ENCODE measurements around the gene CPT2. TPM values are rescaled to one million over a fixed set of nuclear protein-coding genes. Genes with fewer than 3 reads are reported as not detected.

CPT2 gene
- polyA plus RNA-seq, 2 of the 4 experiments (the other 2 are of a cell fraction), result 5.9 to 8.4 TPM

DNA sequence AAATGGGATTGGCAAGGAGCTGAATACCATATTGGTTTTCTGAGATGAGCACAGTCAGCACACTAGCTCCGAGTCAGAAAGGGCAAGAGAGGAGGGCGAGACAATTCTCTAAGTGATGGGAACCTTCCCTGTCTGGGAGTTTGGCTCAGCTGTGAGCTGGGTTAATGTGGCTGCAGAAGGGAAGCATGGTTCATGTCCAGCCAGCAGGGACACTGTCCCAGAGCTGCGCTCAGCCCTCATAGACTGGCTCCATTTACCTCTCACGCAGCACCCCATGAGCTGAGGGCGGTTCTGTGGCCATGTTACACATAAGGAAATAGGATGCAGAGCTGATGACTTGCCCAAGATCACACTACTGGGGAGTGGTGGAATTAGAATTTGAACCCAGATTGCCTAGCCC is 15.7 kb upstream of the CPT2 start:
- 87% methylated on average over 4 of the region's 5 CpGs for WGBS (ENCODE audit: missing lambda C conversion rate)

DNA sequence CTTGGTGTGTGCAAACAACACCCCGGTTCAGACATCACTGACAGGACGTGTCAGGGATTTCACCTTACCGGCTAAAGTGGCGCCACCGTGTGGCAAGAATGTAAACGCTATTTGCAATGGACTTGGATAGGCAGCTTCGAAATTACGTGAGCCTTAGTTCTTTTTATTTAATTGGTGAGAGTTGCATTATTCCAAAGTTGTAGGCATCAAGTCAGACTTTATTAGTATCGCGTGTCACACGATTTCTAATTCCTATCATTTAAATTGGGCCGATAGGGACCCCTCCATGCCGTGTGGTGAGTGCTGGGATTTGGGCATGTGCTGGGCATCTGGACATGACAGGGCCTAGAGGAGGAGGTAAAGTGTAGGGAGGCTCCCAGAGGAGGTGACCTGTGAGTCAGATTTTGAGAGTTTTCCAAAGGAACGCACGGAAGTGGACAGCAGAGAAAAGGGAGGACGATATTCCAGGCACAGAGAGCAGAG is 14.5 kb upstream of the CPT2 start:
- TF ChIP-seq, protein P1, sequence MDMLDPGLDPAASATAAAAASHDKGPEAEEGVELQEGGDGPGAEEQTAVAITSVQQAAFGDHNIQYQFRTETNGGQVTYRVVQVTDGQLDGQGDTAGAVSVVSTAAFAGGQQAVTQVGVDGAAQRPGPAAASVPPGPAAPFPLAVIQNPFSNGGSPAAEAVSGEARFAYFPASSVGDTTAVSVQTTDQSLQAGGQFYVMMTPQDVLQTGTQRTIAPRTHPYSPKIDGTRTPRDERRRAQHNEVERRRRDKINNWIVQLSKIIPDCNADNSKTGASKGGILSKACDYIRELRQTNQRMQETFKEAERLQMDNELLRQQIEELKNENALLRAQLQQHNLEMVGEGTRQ (IDR thresholded peaks at IDR 0.05), result no peak
- peak; percentile 65 to 66 for TF ChIP-seq RAD21 (conservative IDR thresholded peaks at IDR 0.05 in 1 of 2, IDR thresholded peaks at IDR 0.05 in 1 of 2)
- peak; percentile 75 for TF ChIP-seq SMC3 (IDR thresholded peaks at IDR 0.05)
- TF ChIP-seq, protein P2, sequence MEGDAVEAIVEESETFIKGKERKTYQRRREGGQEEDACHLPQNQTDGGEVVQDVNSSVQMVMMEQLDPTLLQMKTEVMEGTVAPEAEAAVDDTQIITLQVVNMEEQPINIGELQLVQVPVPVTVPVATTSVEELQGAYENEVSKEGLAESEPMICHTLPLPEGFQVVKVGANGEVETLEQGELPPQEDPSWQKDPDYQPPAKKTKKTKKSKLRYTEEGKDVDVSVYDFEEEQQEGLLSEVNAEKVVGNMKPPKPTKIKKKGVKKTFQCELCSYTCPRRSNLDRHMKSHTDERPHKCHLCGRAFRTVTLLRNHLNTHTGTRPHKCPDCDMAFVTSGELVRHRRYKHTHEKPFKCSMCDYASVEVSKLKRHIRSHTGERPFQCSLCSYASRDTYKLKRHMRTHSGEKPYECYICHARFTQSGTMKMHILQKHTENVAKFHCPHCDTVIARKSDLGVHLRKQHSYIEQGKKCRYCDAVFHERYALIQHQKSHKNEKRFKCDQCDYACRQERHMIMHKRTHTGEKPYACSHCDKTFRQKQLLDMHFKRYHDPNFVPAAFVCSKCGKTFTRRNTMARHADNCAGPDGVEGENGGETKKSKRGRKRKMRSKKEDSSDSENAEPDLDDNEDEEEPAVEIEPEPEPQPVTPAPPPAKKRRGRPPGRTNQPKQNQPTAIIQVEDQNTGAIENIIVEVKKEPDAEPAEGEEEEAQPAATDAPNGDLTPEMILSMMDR (IDR thresholded peaks at IDR 0.05), result peak; percentile 80
- H3K4me1 ChIP-seq, result peaks cover 17% of the 10 kb centered on the region
- peak overlapping the region; percentile 47; the same call in 2 of the 3 replicates for H3K4me2 ChIP-seq
- 26% methylated on average over 16 of the region's 16 CpGs for WGBS (ENCODE audit: missing lambda C conversion rate)
- peak; percentile 76 to 80 for DNase-seq (ENCODE audit: low read depth in 1 of 2, low spot score in 1 of 2)
- ChIA-PET CTCF (interaction anchor here (0.7 to 2.5 kb wide), 14 partner anchors 8 to 404 kb away, joined by 3 to 9 read pairs (median 4); no protein-coding TSS in a partner anchor), POLR2A (no interaction called here)
- peak overlapping the region; percentile 19 to 41; a peak in 1 of 6 replicates for H3K27ac ChIP-seq
- H3K4me3 ChIP-seq, result no peak overlapping the region
- no peak for FAIRE-seq
- no peaks in the 10 kb centered on the region for H3K9me3 ChIP-seq
- peak; percentile 65 to 83; a peak in 4 of 6 replicates for ATAC-seq

More for the DNA sequence above, 15.7 kb upstream of the CPT2 start:
- Histone ChIP-seq H3K4me2 (no peak overlapping the region), H3K27ac (no peak overlapping the region), H3K4me3 (no peak overlapping the region), H3K4me1 (peaks cover 29% of the 10 kb centered on the region), H3K9me3 (no peaks in the 10 kb centered on the region)
- FAIRE-seq, result no peak
- TF ChIP-seq HOXB13 (CRISPR knock-in tag; IDR thresholded peaks at IDR 0.05; ENCODE audit: low read depth), result no peak
- TF ChIP-seq POLR2AphosphoS2 (conservative IDR thresholded peaks at IDR 0.05; ENCODE audit: low read length), result no peak
- no peak for TF ChIP-seq FOSB (CRISPR knock-in tag; IDR thresholded peaks at IDR 0.05)
- TF ChIP-seq CBX8 (IDR thresholded peaks at IDR 0.05), result no peak
- TF ChIP-seq, protein P2 (IDR thresholded peaks at IDR 0.05), result no peak
- no peak for TF ChIP-seq TFCP2L1 (CRISPR knock-in tag; IDR thresholded peaks at IDR 0.05)
- TF ChIP-seq, protein P3, sequence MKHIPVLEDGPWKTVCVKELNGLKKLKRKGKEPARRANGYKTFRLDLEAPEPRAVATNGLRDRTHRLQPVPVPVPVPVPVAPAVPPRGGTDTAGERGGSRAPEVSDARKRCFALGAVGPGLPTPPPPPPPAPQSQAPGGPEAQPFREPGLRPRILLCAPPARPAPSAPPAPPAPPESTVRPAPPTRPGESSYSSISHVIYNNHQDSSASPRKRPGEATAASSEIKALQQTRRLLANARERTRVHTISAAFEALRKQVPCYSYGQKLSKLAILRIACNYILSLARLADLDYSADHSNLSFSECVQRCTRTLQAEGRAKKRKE (CRISPR knock-in tag; IDR thresholded peaks at IDR 0.05; ENCODE audit: low read depth), result no peak
- TF ChIP-seq CHD2 (IDR thresholded peaks at IDR 0.05; ENCODE audit: low read length, partially characterized antibody), result no peak
- no peak for TF ChIP-seq NR3C1 (IDR thresholded peaks at IDR 0.05)
- ChIA-PET POLR2A (no interaction called here), CTCF (interaction anchor here (0.7 to 3.1 kb wide), 16 partner anchors 10 to 279 kb away, joined by 3 to 14 read pairs (median 4); partner anchors contain the start of gene ECHDC2)
- no peak for DNase-seq (ENCODE audit: low read depth in 1 of 2, low spot score in 1 of 2)
- no peak for ATAC-seq

DNA sequence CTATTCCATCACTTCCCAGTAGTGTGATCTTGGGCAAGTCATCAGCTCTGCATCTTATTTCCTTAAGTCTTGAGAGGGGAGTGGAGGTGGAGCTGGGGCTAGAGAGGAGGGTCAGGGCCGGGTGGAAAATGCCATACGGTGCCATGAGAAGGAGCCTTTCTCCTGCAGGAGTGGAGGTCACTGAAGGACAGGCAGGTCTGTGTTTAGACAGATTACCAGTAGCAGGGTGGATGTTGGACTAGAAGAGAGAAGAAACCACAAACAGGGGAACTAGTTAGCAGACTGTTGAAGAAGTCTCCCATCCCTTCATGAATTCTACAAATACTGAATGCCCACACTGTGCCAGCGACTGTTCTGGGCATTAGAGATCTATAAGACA is 13.9 kb upstream of the CPT2 start:
- Histone ChIP-seq H3K4me1 (peaks cover 14% of the 10 kb centered on the region; the same call in 2 of the 3 replicates), H3K4me2 (no peak overlapping the region), H3K27ac (peak overlapping the region in 1 of 2 experiments; percentile 64; a peak in 4 of 6 replicates), H3K4me3 (no peak overlapping the region), H3K9me3 (no peaks in the 10 kb centered on the region)
- no peak for DNase-seq (ENCODE audit: low read depth in 1 of 2, low spot score in 1 of 2)
- no peak for FAIRE-seq
- no peak; a peak in 1 of 6 replicates for ATAC-seq
- CTCF ChIA-PET, result interaction anchor here (0.7 to 2.5 kb wide), 13 partner anchors 8 to 280 kb away, joined by 3 to 9 read pairs (median 5); no protein-coding TSS in a partner anchor
- 56% methylated on average over 3 of the region's 3 CpGs for WGBS (ENCODE audit: missing lambda C conversion rate)
- POLR2A ChIA-PET, result no interaction called here
- TF ChIP-seq ZNF302 (CRISPR knock-in tag; IDR thresholded peaks at IDR 0.05) (no peak), KDM1A (IDR thresholded peaks at IDR 0.05; ENCODE audit: low read depth) (no peak), CEBPB (IDR thresholded peaks at IDR 0.05) (no peak), TFCP2L1 (CRISPR knock-in tag; IDR thresholded peaks at IDR 0.05) (no peak), RARB (CRISPR knock-in tag; IDR thresholded peaks at IDR 0.05) (no peak), CHD2 (IDR thresholded peaks at IDR 0.05; ENCODE audit: low read length, partially characterized antibody) (no peak), POLR2A (IDR thresholded peaks at IDR 0.05; ENCODE audit: low read length) (no peak), POLR2AphosphoS2 (conservative IDR thresholded peaks at IDR 0.05; ENCODE audit: low read length) (no peak)
- TF ChIP-seq, protein P4, sequence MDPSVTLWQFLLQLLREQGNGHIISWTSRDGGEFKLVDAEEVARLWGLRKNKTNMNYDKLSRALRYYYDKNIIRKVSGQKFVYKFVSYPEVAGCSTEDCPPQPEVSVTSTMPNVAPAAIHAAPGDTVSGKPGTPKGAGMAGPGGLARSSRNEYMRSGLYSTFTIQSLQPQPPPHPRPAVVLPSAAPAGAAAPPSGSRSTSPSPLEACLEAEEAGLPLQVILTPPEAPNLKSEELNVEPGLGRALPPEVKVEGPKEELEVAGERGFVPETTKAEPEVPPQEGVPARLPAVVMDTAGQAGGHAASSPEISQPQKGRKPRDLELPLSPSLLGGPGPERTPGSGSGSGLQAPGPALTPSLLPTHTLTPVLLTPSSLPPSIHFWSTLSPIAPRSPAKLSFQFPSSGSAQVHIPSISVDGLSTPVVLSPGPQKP (IDR thresholded peaks at IDR 0.05; ENCODE audit: low read depth, low read length), result no peak
- TF ChIP-seq, protein P5, sequence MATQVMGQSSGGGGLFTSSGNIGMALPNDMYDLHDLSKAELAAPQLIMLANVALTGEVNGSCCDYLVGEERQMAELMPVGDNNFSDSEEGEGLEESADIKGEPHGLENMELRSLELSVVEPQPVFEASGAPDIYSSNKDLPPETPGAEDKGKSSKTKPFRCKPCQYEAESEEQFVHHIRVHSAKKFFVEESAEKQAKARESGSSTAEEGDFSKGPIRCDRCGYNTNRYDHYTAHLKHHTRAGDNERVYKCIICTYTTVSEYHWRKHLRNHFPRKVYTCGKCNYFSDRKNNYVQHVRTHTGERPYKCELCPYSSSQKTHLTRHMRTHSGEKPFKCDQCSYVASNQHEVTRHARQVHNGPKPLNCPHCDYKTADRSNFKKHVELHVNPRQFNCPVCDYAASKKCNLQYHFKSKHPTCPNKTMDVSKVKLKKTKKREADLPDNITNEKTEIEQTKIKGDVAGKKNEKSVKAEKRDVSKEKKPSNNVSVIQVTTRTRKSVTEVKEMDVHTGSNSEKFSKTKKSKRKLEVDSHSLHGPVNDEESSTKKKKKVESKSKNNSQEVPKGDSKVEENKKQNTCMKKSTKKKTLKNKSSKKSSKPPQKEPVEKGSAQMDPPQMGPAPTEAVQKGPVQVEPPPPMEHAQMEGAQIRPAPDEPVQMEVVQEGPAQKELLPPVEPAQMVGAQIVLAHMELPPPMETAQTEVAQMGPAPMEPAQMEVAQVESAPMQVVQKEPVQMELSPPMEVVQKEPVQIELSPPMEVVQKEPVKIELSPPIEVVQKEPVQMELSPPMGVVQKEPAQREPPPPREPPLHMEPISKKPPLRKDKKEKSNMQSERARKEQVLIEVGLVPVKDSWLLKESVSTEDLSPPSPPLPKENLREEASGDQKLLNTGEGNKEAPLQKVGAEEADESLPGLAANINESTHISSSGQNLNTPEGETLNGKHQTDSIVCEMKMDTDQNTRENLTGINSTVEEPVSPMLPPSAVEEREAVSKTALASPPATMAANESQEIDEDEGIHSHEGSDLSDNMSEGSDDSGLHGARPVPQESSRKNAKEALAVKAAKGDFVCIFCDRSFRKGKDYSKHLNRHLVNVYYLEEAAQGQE (IDR thresholded peaks at IDR 0.05), result no peak

Data from A549 (cell line).